ENCODE results near the gene ISYNA1. TPM values are rescaled to one million over a fixed set of nuclear protein-coding genes. Genes with fewer than 3 reads are reported as not detected.
"Not testable (repeated sequence)": the region's sequence is repeated elsewhere in the genome, so short reads cannot be mapped to it uniquely, and the experiment has no call there.

ISYNA1 gene
- total RNA-seq, 1 donor from 2014 or later = 10.2 TPM

DNA sequence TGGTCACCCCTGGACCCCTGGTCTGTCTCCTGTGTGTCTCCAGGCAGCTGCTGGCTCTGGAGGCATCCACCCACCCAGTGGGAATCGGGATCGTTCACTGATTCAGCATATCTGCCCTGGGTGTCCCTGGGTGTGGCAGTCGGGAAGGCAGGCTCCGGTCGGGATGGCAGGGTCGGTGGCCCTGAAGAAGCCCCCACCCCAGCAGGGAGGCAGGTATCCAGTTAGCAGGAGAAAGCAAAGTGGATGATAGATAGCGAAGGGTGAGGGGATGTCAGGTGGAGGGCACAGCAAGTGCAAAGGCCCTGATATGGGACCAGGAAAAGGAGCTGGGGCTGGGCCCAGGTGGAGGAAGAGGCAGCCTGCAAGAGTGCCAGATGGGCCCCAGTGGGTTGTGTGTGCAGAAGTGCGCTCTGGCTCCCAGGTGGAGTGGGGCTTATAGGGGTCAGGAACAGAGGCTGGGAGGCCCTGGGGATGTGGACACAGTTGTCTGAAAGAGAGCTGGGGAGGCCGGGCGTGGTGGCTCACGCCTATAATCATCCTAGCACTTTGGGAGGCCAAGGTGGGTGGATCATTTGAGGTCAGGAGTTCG, 16.5 kb downstream of the ISYNA1 start:
- DNase-seq (ENCODE audit: low spot score) (no peak), ATAC-seq (no peak)

DNA sequence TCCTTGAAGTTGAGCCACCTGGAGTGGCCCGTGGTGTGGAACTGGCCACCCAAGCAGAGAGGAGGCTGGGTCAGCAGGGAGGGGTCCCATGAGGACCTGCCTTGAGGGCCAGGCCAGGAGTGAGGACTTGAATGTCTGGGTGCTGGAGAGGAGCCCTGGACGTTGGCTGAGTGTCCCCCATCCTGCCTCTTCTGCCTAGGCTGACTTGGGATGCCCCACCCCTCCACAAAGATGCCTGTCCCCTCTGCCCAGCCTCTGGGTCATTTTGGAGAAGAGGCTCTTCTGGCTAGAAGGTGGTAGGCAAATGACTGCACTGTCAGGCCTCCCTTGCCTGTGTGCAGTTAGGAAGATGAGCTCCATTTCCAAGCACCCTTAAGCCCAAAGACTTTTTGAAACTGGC, 17.0 kb downstream of the ISYNA1 start:
- no peak for ATAC-seq

DNA sequence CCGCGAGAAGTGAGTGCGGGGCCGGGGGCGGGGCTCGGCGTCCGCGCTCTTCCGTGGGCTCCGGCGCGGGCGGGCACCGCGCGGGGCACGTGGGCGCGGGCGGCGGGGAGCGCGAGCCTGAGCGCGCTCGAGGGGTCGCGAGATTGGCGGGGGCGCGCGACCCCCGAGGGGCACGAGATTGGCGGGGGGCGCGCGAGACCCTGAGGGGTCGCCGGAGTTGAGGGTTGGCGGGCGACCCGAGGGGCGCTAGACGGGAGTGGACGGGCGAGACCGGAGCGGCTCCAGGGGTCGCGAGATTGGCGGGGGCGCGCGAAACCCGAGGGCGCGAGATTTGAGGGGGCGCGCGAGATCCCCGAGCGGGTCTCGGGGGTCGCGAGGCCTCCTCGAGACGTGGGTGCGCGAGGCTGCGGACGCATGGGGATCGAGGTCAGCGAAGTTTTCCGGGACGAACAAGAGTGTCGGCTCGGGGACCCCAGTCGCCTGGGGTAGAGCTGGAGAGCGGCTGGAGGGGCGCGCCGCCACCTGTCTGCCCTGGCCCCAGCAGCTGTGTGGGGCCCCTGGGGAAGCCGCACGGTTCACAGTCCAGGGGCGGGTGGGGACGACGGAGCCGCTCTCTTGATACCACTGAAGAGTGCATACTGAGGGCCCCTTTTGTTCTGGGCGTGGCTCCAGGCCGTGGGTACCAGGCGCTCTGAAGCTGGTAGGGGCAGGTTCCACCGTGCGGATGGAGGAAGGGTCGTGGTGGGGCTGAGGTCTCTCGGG, 18.1 kb downstream of the ISYNA1 start:
- ATAC-seq (no peak), DNase-seq (ENCODE audit: low spot score) (no peak)

More for the DNA sequence above, 17.0 kb downstream of the ISYNA1 start:
- DNase-seq (ENCODE audit: low spot score) = no peak

DNA sequence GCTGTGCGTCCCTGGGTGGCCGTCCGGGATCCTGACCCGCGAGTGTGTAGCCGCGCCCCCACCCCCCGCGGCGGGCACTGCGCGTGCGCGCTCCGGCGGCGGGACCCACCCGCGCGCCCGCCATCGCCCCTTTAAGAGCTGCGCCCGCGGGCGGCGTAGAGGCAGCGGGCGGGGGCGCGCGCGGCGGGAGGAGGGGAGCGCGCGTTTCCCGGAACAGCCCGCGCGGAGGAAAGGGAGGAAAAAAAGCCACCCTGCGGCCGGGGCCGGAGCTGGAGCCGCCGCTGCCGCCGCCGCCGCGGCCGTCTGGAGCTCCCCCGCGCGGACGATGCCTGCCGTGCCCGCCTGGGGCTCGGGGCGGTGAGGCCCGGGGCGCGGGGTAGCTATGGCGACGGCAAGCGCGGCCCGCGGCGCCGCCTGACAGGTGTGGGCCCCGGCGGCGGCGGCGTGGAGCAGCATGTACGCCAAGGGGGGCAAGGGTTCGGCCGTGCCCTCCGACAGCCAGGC, 18.7 kb downstream of the ISYNA1 start, which contains the start of gene SSBP4:
TSS of gene SSBP4 (plus strand) at position 204 of the 504 bp plus-strand sequence. CDS start at position 455, 251 bp downstream.
- DNase-seq (ENCODE audit: low spot score) = peak; percentile 77
- peak; percentile 66 for ATAC-seq

DNA sequence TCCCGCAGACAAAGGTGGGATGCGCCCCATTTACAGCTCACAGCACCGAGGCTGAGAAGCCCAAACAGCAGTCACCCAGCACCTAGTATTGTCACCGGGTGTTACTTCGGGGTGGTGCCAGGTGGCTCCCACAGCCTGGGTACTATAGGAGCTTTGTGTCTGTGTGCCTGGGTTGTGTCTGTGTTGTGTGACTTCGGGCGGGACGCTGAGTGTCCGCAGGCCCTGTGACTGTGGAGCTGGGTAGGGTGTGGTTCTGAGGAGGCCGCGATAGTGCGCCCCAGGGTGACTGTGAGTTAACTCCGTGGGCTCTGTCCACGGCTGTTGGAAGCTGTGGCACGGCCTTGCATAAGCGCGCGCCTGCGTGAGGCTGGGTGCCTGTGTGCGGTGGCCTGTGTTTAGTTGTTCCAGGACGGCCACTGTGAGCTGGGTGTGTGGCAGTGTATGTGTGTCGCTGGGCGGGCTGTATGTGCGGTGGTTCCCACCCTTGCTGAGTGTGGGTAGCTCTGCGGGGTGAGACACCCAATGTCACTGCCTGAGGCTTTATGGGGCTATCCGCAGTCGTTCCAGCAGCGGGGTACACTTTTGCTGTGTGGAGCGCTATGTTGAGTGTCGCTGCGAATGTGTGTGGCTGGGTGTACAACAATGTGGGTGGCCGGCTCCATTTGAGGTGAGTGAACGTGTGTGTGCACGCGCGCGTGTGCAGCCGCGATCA, 19.3 kb downstream of the ISYNA1 start:
- DNase-seq (ENCODE audit: low spot score) (no peak), ATAC-seq (peak; percentile 11)

DNA sequence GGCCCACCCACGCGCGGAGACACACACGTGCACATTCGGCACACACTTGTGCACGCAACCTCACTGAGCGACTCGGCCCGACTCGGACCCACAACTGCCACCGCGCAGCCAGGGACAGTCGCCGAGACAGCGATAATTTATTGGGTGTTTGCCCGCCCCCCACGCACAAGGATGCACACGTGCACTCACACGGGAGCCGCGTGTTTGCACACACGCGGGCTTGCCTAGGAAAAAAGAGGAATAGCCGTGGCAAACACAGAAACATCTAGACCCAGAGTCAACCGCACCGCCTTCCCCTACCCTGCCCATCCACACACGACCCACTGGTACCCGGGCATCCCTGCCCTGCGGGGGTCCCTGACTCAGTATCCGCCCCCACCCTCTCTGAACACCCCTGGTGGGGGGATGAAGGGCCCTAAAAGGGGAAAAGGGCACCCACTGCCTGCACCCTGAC, 19.9 kb downstream of the ISYNA1 start:
- ATAC-seq = no peak
- no peak for DNase-seq (ENCODE audit: low spot score)

DNA sequence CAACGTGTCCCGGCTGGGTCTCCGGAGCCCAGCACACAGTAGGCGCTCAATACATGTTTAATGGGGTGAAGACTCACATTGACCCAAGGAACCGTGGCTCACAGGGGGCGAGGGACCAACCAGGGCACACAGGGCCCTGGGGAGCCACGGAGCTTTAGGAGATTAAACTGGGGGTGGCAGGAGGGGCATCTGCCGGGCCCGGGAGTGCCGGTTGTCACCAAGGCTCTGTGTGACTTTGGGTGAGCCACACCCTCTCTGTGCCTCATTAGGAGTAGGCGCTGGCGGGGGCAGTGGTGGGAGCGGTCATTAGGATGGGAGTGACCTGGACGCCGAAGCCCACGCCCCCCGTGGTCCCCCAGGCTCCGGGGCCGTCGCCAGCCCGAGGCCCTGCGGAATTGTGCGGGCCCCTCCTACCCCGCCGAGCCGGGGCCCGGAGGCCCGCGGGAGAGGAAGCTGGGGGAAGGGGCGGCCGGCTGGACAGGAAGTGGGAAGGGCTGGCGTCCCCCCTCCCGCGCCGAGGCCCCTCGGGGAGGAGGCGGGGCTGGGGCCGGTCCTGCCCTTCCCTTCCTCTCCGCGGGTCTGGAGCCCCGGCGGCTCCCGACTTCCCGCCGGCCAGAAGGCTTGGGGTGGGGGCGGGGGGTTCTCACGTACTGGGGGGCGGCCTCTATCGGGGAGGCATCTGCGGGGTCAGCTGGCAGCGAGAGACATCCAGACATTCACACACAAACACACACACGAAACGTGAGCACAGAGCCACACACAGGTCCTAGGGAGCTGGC, 20.5 kb downstream of the ISYNA1 start:
- peak; percentile 68 for DNase-seq (ENCODE audit: low spot score)
- peak; percentile 38 for ATAC-seq

DNA sequence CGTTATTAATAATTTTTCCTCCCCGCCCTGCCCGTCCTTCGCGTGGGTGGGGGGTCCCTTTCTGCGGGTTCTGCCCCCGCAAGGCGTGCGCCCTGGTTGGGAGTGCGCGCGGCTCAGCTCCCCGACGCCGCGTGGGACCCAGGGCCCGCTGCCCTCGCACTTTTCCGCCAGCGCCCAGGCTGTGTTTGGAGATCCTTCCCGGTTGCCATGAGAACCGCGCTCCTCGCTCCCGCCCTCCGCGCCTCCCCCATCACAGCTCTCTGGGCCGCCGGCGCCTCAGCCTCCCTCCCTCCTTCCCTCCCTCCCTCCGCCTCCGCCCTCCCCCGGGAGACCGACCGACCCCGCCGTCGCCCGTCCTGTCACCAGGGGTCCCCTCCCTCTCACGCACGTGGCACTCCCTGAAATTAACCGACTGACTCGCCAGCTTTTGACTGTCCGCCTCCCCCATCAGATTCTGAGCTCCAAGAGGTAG, 21.1 kb downstream of the ISYNA1 start:
- peak; percentile 76 for DNase-seq (ENCODE audit: low spot score)
- ATAC-seq = peak; percentile 38

DNA sequence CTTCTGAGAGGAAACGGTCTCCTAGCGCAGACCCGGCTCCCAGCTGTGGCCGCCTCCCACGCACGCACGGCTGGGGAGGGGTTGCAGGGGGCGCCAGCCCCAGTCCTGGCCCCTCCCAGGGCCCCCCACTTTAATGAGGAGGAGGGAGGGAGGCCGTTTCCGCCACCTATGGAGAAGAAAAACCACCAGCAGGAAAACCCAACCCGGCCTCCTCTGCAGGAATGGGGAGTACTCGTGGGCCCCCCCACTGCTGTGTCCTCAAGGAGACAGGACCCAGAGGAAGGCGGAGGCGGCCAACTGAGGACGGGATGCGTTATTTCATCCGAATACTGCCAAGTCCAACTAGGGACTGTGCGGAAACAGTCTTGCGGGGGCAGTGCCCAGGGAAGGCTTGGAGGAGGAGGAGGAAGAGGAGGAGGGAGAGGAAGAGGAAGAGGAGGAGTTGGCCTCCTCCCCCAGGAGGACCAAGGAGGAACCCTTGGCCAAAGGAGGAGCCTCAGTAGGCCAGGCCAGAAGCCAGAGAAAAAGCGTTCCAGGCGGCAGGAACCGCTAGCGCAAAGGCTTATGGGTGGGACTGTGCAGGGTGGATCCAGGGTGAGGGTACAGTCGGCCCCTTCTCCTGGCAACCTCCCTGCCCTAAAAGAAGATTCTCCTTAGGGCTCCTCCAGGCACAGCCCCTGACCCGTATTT, 22.6 kb downstream of the ISYNA1 start:
- DNase-seq (ENCODE audit: low spot score) = peak; percentile 64
- peak; percentile 4 for ATAC-seq

DNA sequence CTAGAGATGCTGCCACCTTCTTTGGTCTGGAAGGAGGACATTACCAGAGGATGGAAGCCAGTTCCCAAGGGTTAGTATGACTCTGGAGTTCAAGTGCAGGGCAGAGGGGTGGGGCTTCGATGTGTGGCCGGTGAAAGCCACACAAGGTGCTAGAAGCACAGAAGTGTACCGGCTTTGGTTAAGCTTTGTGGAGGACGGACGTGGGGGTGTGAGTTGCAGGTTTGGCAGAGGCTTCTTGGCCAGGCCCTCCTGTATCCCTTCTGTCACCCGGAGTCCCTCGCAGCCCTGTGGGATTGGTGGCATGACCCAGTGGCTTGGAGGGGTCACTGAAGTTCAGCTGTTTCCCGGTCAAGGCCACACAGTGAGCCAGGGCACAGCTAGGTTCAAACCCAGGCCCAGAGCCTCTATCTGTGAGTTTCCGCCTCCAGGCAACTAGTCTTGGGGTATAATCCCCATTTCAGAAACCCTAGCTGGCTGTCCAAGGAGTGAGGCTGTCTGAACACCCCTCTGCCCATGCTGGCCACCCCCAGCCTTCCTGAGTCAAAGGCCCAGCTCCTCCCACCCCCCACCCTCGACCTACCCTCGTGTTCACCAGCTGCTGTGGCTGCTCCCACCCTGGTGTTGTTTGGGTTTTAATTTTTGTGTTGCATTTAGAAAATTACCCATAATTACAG, 23.3 kb downstream of the ISYNA1 start:
- ATAC-seq (peak; percentile 30), DNase-seq (ENCODE audit: low spot score) (peak; percentile 63)

DNA sequence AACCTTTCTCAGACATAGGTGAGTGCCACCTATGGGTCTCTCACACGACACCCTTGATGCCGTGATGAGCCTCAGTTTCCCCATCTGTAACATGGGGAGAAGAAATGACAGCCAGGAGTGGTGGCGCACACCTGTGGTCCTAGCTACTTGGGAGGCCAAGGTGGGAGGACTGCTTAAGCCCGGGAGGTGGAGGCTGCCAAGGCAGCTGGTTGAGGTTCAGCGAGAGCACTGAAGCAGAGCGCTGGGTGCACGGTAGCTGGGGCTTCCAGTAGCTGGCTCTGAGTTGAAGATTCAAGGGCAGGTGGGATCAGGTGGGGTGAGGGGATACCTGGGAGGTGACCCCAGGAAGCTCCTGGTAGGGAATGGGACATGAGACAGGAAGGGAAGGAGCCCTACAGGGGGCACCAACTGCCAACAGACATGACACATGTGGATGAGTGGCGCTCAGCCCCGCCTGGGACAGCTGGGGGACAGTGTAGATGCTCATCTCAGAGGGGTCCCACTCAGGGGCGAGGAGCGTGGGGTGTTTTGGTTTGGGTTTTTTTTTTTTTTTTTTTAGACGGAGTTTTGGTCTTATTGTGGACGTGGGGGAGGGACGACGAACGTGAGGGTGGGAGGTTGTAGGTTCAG, 25.2 kb downstream of the ISYNA1 start:
- ATAC-seq (no peak), DNase-seq (ENCODE audit: low spot score) (no peak)

DNA sequence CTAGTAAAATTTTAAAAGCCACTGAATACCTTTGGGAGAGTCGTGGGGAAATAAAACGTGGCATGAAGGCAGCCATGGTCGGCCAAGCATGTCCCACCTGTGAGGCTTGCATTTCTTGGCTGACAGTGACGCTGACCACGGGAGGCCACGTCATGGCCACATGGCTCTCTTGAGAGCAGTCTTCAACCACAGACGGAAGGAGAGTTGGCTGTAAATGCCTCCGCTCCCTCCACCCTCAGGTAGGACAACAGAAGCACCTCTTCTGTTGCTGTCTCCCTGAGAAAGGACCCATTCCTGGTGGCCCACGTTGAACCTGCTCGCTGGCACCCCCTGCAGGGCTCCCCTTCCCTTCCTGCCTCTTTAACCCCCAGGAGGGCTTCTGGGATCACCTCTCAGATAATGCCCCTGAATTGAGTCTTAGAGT, 29.9 kb downstream of the ISYNA1 start:
- ATAC-seq (peak; percentile 75), DNase-seq (ENCODE audit: low spot score) (no peak)

DNA sequence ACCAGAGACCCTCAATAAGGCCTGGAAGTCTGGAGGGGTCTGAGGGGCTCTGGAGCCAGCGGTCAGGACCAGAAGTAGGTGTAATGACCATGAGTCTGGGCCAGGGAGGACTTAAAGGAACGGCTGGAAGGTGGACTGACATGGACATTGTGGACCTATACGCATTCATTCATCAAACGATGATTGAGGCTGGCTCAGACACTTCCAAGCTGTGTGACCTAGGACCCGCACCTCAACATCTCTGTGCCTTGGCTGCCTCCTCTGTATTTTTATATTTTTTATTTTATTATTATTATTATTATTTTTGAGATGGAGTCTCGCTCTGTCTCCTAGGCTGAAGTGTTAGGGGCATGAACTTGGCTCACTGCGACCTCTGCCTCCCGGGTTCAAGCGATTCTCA, 31.2 kb downstream of the ISYNA1 start:
- ATAC-seq (no peak), DNase-seq (ENCODE audit: low spot score) (no peak)

DNA sequence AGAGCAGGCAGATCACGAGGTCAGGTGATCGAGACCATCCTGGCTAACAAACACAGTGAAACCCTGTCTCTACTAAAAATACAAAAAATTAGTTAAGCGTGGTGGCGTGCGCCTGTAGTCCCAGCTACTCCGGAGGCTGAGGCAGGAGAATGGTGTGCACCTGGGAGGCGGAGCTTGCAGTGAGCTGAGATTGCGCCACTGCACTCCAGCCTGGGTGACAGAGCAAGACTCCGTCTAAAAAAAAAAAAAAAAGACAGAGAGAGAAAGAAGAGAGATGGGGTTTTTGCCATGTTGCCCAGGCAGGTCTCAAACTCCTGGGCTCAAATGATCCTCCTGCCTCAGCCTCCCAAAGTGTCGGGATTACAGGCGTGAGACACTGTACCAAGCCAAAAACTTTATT, 32.2 kb downstream of the ISYNA1 start:
- not testable (repeated sequence) for ATAC-seq; DNase-seq (ENCODE audit: low spot score)

DNA sequence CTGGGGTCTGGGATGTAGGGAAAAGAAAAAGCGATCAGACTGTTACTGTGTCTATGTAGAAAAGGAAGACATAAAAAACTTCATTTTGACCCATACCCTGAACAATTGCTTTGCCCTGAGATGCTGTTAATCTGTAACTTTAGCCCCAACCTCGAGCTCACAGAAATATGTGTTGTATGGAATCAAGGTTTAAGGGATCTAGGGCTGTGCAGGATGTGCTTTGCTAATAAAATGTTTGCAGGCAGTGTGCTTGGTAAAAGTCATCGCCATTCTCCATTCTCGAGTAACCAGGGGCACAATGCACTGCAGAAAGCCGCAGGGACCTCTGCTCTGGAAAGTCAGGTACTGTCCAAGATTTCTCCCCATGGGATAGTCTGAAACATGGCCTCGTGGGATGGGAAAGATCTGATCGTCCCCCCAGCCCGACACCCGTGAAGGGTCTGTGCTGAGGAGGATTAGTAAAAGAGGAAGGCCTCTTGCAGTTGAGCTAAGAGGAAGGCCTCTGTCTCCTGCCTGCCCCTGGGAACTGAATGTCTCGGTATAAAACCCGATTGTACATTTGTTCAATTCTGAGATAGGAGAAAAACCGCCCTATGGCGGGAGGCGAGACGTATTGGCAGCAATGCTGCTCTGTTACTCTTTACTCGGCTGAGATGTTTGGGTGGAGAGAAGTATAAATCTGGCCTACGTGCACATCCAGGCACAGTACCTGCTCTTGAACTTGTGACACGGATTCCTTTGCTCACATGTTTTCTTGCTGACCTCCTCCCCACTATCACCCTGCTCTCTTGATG, 35.3 kb downstream of the ISYNA1 start:
- not testable (repeated sequence) for DNase-seq (ENCODE audit: low spot score); ATAC-seq

DNA sequence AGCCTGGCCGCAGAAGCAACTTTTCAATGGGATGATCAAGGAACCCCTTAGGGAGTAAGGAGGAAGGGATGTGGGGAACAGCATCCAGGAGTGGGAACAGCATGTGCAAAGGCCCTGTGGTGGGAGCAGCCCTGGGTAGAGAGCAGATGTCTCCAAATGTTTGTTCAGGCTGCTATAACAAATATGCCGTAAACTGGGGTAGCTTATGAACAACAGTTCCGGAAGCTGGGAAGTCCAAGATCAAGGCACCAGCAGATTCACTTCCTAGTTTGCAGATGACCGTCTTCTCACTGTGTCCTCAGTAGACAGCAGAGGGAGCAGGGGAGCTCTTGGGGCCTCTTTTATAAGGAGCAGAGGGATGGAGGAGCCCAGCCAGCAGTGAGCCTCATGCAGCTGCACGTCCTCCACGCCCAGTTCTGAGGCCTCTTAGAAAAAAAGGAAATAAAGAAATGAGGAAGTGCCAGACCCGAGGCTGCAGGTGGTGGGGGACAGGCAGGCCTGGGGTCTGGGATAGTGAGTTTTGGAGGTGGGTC, 36.3 kb downstream of the ISYNA1 start:
- ATAC-seq (peak; percentile 54), DNase-seq (ENCODE audit: low spot score) (peak; percentile 54)

DNA sequence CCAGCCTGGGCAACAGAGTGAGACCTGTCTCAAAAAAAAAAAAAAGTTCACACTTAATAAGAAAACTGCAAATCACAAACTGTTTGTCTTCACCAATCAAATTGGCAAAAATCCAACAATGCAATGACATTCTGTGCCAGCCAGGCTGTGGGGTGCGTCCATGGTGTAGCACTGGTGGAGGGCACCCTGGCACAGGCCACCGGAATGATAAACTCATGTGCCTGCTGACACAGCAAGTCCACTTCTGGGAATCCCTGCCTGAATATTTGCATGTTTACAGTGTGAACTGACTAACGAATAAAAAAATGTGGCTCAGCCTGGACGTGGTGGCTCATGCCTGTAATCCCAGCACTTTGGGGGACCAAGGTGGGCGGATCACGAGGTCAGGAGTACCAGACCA, 38.9 kb downstream of the ISYNA1 start:
- peak; percentile 92 for DNase-seq (ENCODE audit: low spot score)
- ATAC-seq = peak; percentile 70
